DOHH2 (cell line): ENCODE data around the gene SPOP.

ENCODE experiments used
- H3F3A ChIP-seq: fragments of 200-600 bp; sonication (generic), shearing (Covaris generic); 2 replicates; pipeline ENCODE4 v1.6.0; 2016; ENCODE audit warnings: antibody characterized with exemption, mild to moderate bottlenecking; ENCODE audit not compliant: control insufficient read depth, insufficient read depth
- H3K27ac ChIP-seq: fragments of 200-600 bp; sonication (generic); 2 replicates; pipeline ENCODE4 v1.5.1; 2014; ENCODE audit warnings: low read depth, mild to moderate bottlenecking, low read length, moderate library complexity
- H3K27me3 ChIP-seq: fragments of 200-600 bp; sonication (generic); 2 replicates; pipeline ENCODE4 v1.6.1; 2014; ENCODE audit warnings: mild to moderate bottlenecking, low read length, mixed read lengths; ENCODE audit not compliant: control insufficient read depth
- H3K36me3 ChIP-seq: fragments of 200-600 bp; sonication (generic); 2 replicates; pipeline ENCODE4 v1.6.1; 2014; ENCODE audit warnings: mild to moderate bottlenecking, low read length, moderate library complexity, mixed read lengths; ENCODE audit not compliant: control insufficient read depth
- H3K4me1 ChIP-seq: fragments of 200-600 bp; sonication (generic); 2 replicates; pipeline ENCODE4 v1.6.1; 2014; ENCODE audit warnings: mild to moderate bottlenecking, low read length, mixed read lengths; ENCODE audit not compliant: control insufficient read depth
- H3K4me2 ChIP-seq: fragments of 200-600 bp; sonication (generic); 2 replicates; pipeline ENCODE4 v1.6.0; 2014; ENCODE audit warnings: mild to moderate bottlenecking, low read length, moderate library complexity
- H3K4me3 ChIP-seq: fragments of 200-600 bp; sonication (generic); 2 replicates; pipeline ENCODE4 v1.5.1; 2014; ENCODE audit warnings: mild to moderate bottlenecking, low read length, mixed read lengths
- H3K79me2 ChIP-seq: fragments of 200-600 bp; sonication (generic); 2 replicates; pipeline ENCODE4 v1.6.1; 2014; ENCODE audit warnings: mild to moderate bottlenecking, low read length, mixed read lengths; ENCODE audit not compliant: control insufficient read depth
- H3K9me2 ChIP-seq: fragments of 200-600 bp; sonication (generic); replicated peaks from 2 replicates; pipeline ENCODE4 v1.6.1; 2014; ENCODE audit warnings: mild to moderate bottlenecking, low read length, mixed read lengths; ENCODE audit not compliant: control insufficient read depth
- H3K9me3 ChIP-seq: fragments of 200-600 bp; sonication (generic); 2 replicates; pipeline ENCODE4 v1.6.1; 2014; ENCODE audit warnings: antibody characterized with exemption, low read length, mixed read lengths; ENCODE audit not compliant: control insufficient read depth, insufficient read depth
- H4K20me1 ChIP-seq: fragments of 200-600 bp; sonication (generic); 2 replicates; pipeline ENCODE4 v1.6.0; 2014; ENCODE audit warnings: low read depth, mild to moderate bottlenecking, antibody characterized with exemption, low read length, moderate library complexity; ENCODE audit not compliant: control insufficient read depth, insufficient read depth
- EZH2phosphoT487 ChIP-seq: fragments of 200-600 bp; sonication (generic); IDR thresholded peaks from 2 replicates; pipeline ENCODE4 v1.6.1; 2017; ENCODE audit warnings: borderline replicate concordance, mild to moderate bottlenecking, antibody characterized with exemption, low read length, moderate library complexity, mixed read lengths
- TF ChIP-seq, protein P1 (sequence below): fragments of 200-600 bp; sonication (generic); IDR thresholded peaks from one replicate; pipeline ENCODE4 v1.5.1; 2014; ENCODE audit warnings: antibody characterized with exemption, mild to moderate bottlenecking, low read depth, low read length; ENCODE audit not compliant: poor library complexity, severe bottlenecking

SPOP gene

DNA sequence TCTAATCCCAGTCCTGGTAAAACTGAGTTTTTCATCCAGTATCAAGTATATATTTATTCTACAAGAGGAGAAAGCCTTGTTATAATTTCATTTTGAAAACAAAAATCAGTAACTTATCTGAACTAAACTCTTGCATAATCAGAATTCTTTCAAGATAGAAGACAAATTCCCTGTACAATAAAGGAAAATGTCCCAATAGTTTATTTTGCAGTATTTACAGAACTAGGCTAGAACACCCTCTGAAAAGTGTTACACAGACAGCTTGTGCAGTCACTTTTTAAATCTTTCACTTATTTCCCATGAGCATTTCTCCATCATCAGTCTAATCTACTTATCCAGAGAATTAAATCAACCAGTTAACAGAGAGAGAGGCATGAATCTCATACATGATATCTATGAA, 48.5 kb downstream of the SPOP start:
- peaks cover 40% of the 10 kb centered on the region for H3K79me2 ChIP-seq
- peaks cover 3% of the 10 kb centered on the region; the same call in 1 of the 2 replicates for H4K20me1 ChIP-seq
- H3K4me3 ChIP-seq, result no peak overlapping the region
- H3K9me2 ChIP-seq, result no peaks in the 10 kb centered on the region
- H3K9me3 ChIP-seq, result no peaks in the 10 kb centered on the region
- no peak overlapping the region for H3K4me2 ChIP-seq
- H3K27ac ChIP-seq, result no peak overlapping the region
- H3F3A ChIP-seq, result no peaks in the 10 kb centered on the region
- TF ChIP-seq, protein P1, sequence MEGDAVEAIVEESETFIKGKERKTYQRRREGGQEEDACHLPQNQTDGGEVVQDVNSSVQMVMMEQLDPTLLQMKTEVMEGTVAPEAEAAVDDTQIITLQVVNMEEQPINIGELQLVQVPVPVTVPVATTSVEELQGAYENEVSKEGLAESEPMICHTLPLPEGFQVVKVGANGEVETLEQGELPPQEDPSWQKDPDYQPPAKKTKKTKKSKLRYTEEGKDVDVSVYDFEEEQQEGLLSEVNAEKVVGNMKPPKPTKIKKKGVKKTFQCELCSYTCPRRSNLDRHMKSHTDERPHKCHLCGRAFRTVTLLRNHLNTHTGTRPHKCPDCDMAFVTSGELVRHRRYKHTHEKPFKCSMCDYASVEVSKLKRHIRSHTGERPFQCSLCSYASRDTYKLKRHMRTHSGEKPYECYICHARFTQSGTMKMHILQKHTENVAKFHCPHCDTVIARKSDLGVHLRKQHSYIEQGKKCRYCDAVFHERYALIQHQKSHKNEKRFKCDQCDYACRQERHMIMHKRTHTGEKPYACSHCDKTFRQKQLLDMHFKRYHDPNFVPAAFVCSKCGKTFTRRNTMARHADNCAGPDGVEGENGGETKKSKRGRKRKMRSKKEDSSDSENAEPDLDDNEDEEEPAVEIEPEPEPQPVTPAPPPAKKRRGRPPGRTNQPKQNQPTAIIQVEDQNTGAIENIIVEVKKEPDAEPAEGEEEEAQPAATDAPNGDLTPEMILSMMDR, result no peak
- no peak for TF ChIP-seq EZH2phosphoT487
- H3K27me3 ChIP-seq, result no peaks in the 10 kb centered on the region
- H3K4me1 ChIP-seq, result no peaks in the 10 kb centered on the region
- peaks cover 3% of the 10 kb centered on the region; the same call in 1 of the 2 replicates for H3K36me3 ChIP-seq

- no peak for TF ChIP-seq EZH2phosphoT487
- TF ChIP-seq, protein P1, result no peak
- peaks cover 21% of the 10 kb centered on the region for H3K36me3 ChIP-seq
- no peaks in the 10 kb centered on the region for H3K27me3 ChIP-seq
- H3K4me2 ChIP-seq, result no peak overlapping the region
- H3K9me3 ChIP-seq, result no peaks in the 10 kb centered on the region
- H3F3A ChIP-seq, result no peaks in the 10 kb centered on the region
- no peaks in the 10 kb centered on the region for H3K9me2 ChIP-seq
- 0 out of 2 replicates have a peak, but pooled peaks cover under 1% of the 10 kb centered on the region for H4K20me1 ChIP-seq
- no peak overlapping the region for H3K27ac ChIP-seq
- H3K79me2 ChIP-seq, result peaks cover 25% of the 10 kb centered on the region
- H3K4me3 ChIP-seq, result no peak overlapping the region
- H3K4me1 ChIP-seq, result no peaks in the 10 kb centered on the region
Observed at GRCh38 chr17:49624896-49625295, 53.0 kb downstream of the SPOP start.

DNA sequence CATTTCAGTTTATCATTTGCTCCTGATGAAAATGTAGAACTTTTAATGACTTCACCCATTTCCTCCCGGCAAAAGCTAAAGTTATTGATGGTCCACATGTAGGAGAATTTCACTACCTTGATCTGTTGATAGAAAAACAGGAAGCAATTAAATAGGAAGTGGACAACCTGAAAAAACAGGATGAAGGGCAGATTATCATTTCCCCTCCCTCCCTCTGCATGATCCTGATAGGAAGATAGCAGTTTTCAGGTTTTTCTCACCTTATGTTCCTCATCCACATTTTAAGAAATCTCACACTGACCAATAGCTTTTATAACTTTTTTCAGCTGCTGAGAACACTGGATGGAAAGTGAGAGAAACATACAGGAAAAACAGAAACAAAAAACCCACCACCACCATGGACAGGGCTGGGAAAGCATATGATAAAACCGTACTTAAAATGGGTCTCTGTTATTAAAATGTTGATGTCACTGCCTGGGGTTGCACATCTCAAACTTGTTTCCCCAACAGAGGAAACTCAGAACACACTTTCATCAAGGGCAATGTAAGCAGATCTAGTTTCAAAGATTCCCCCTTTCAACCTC, 55.9 kb downstream of the SPOP start:
- Histone ChIP-seq H3K27me3 (no peaks in the 10 kb centered on the region), H3K36me3 (peaks cover 40% of the 10 kb centered on the region), H3K4me3 (no peak overlapping the region), H3F3A (no peaks in the 10 kb centered on the region), H3K27ac (no peak overlapping the region), H3K4me1 (no peaks in the 10 kb centered on the region), H3K4me2 (no peak overlapping the region), H3K9me3 (no peaks in the 10 kb centered on the region), H3K79me2 (peaks cover 4% of the 10 kb centered on the region), H3K9me2 (no peaks in the 10 kb centered on the region), H4K20me1 (no peaks in the 10 kb centered on the region)
- TF ChIP-seq EZH2phosphoT487, result no peak

DNA sequence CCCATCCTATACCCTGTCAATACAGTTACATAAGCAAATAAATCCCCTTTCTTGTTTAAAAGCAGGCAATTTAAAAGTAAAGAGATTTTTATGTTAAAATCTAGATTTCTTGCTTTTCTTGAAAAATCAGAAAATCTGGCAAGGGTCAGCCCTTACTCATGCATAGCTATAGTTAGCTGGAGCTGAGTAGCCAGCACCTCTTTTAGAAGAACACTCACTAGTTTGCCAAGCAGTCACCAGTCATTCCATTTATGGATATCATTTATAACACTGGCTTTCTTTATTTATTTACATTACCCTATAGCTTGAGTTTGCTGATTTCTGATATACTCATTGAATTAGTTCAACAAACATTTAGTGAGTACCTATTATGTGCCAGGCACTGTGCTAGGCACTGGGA, 56.5 kb downstream of the SPOP start:
- Histone ChIP-seq H3K9me3 (no peaks in the 10 kb centered on the region), H3K4me2 (no peak overlapping the region), H3K36me3 (peaks cover 46% of the 10 kb centered on the region), H3K79me2 (peaks cover 4% of the 10 kb centered on the region), H4K20me1 (no peaks in the 10 kb centered on the region), H3K4me1 (no peaks in the 10 kb centered on the region), H3K4me3 (no peak overlapping the region), H3K27me3 (no peaks in the 10 kb centered on the region), H3F3A (no peaks in the 10 kb centered on the region), H3K9me2 (no peaks in the 10 kb centered on the region), H3K27ac (no peak overlapping the region)
- no peak for TF ChIP-seq EZH2phosphoT487
- TF ChIP-seq, protein P1, result no peak
